Subcutaneous adipose tissue (tissue), 4 donors: ENCODE measurements around the gene WWOX. TPM values are rescaled to one million over a fixed set of nuclear protein-coding genes. Genes with fewer than 3 reads are reported as not detected.

ENCODE experiments used
- total RNA-seq, 4 donors: library from RNA; depleted of rRNA; stranded (reverse); fragments of >200 nt; gene quantifications; one replicate each; pipeline ENCODE4 v1.1.0, GENCODE V29; 2016
- TF ChIP-seq, protein P1 (sequence below): fragments of 450-650 bp; IDR thresholded peaks from one replicate; pipeline ENCODE4 v1.5.1; 2016; ENCODE audit warnings: low read depth, mild to moderate bottlenecking, control low read depth, antibody characterized with exemption, moderate library complexity

WWOX gene
- total RNA-seq, 4 donors from 2014 or later, result 31.4 to 67.8 (median 46.0) TPM

- TF ChIP-seq, protein P1, sequence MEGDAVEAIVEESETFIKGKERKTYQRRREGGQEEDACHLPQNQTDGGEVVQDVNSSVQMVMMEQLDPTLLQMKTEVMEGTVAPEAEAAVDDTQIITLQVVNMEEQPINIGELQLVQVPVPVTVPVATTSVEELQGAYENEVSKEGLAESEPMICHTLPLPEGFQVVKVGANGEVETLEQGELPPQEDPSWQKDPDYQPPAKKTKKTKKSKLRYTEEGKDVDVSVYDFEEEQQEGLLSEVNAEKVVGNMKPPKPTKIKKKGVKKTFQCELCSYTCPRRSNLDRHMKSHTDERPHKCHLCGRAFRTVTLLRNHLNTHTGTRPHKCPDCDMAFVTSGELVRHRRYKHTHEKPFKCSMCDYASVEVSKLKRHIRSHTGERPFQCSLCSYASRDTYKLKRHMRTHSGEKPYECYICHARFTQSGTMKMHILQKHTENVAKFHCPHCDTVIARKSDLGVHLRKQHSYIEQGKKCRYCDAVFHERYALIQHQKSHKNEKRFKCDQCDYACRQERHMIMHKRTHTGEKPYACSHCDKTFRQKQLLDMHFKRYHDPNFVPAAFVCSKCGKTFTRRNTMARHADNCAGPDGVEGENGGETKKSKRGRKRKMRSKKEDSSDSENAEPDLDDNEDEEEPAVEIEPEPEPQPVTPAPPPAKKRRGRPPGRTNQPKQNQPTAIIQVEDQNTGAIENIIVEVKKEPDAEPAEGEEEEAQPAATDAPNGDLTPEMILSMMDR, result no peak
These were observed 19.1 kb downstream of the WWOX start for GRCh38 chr16:78118469-78119025.

DNA sequence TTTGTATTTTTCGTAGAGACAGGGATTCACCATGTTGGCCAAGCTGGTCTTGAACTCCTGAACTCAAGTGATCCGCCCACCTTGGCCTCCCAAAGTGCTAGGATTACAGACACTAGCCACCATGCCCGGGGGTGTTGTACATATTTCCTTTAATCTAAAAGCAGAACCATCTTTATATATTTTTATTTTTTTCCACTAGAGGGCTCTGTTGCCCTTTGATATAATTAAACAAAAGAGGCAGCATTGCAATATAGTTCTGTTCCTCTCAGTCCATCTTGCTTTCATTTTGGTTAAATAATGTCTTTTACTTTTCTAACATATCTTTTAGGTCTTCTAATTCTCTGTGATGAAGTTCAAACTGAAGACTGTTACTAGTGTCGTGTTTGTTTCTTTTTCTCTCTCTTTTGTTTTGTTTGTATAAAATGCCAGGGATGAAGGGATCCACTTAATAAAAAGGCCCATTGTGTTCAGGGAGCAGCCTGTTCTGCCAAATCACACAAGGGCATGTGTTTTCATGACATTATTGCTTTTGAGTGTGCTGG lies 23.4 kb downstream of the WWOX start:
- TF ChIP-seq, protein P1, result no peak

GRCh38 chr16:78125112-78125844 lies 25.8 kb downstream of the WWOX start:
- TF ChIP-seq, protein P1, result no peak

GRCh38 chr16:78126662-78127061 lies 27.2 kb downstream of the WWOX start:
- TF ChIP-seq, protein P1, result no peak

DNA sequence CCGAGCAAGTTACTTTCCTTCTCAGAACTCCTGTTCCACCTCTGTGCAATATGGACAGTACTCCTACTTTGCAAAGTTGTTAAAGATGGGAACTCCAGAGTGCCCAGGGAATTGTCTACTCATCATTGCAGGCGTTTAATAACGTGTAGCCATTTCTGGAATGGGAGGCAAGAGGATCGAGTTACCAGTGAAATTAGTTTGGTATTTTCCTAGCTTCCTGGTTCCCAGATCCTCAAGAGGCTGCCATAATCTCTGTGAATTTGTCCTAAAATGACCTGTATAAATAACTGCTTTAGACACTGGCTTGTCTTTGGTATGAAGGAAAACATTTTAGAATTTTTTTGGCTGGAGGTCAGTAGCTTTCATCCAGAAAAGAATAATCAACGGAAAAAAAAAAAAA lies 27.7 kb downstream of the WWOX start:
- TF ChIP-seq, protein P1, result no peak

DNA sequence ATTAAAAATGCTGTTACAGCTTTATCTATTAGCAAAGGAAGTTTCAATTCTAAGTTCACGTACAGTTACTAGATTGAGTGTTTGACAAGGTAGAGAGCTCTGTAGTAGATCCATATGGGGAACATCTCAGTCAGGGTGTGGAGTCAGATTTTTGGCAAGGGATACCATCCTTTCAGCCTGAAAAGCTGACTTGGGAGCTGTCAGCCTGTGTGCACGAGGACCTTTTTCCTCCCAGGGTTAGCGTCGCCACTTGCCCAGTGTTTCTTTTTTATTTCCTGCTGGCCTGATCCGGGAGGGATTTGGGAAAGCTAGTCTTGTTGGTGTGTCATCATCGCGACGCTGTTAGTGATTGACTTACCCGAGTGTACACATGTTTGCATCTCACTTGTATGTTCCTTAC lies 29.5 kb downstream of the WWOX start:
- TF ChIP-seq, protein P1, result no peak

DNA sequence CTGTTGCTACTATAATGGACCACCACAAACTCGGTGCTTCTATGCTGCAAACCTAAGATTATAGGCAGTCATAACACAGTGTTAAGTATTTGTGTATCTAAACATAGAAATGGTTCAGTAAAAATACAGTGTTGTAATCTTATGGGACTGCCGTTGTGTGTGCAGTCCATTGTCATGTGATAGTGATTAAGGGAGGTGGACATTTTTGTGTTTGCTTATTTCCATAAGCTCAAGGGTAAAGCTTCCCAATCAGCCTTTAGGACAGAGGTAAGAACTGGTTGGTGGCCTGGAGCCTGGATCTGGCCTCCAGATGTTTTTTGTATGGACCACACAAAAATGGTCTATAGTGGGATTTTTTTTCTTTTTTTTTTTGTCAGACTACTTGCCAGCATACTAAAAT lies 29.9 kb downstream of the WWOX start:
- TF ChIP-seq, protein P1, result no peak
